HL-60 (cell line): ENCODE results near the gene NAPB.

ENCODE experiments used
- DNase-seq, 2 experiments: peaks; one replicate each; pipeline ENCODE4 v3.0.0-alpha.2; 2010 to 2020; ENCODE audit warnings: low read depth in 1 of 2, low spot score in 1 of 2
- H3K27ac ChIP-seq: fragments of 250-450 bp; sonication (Bioruptor Pico); replicated peaks from 2 replicates; pipeline ENCODE4 v1.5.1; 2020; ENCODE audit warnings: mild to moderate bottlenecking, moderate library complexity
- H3K27me3 ChIP-seq: fragments of 250-450 bp; sonication (Bioruptor Pico); 2 replicates; pipeline ENCODE4 v1.5.1; 2021; ENCODE audit warnings: mild to moderate bottlenecking, moderate library complexity; ENCODE audit not compliant: insufficient read depth, poor library complexity, severe bottlenecking
- H3K4me3 ChIP-seq: replicated peaks from 2 replicates; pipeline ENCODE4 v1.5.1; 2011; ENCODE audit warnings: mild to moderate bottlenecking, control low read depth, low read length; ENCODE audit not compliant: insufficient read depth
- CTCF ChIP-seq: IDR thresholded peaks from one replicate; pipeline ENCODE4 v1.5.1; 2011; ENCODE audit warnings: low read length, control low read depth, inconsistent platforms; ENCODE audit not compliant: insufficient read depth
- GABPA ChIP-seq: IDR thresholded peaks from 2 replicates; pipeline ENCODE4 v1.6.1; 2012; ENCODE audit warnings: low read depth
- POLR2AphosphoS5 ChIP-seq: IDR thresholded peaks from 2 replicates; pipeline ENCODE4 v1.6.1; 2012; ENCODE audit warnings: low read depth
- REST ChIP-seq: IDR thresholded peaks from 2 replicates; pipeline ENCODE4 v1.6.1; 2012; ENCODE audit warnings: low read depth; ENCODE audit not compliant: insufficient replicate concordance
- SPI1 ChIP-seq: IDR thresholded peaks from 2 replicates; pipeline ENCODE4 v1.6.1; 2012; ENCODE audit warnings: low read depth, mild to moderate bottlenecking, borderline replicate concordance

The NAPB gene

GRCh38 chr20:23417861-23418260, 3.4 kb downstream of the NAPB start:
- Histone ChIP-seq H3K4me3 (no peak overlapping the region), H3K27me3 (no peaks in the 10 kb centered on the region), H3K27ac (no peak overlapping the region)
- no peak for DNase-seq
- TF ChIP-seq REST = no peak
- no peak for TF ChIP-seq SPI1
- no peak for TF ChIP-seq GABPA
- no peak for TF ChIP-seq CTCF
- no peak for TF ChIP-seq POLR2AphosphoS5

GRCh38 chr20:23415959-23416583, 5.2 kb downstream of the NAPB start:
- H3K27ac ChIP-seq = no peak overlapping the region
- H3K27me3 ChIP-seq = no peaks in the 10 kb centered on the region
- no peak overlapping the region for H3K4me3 ChIP-seq
- TF ChIP-seq REST = no peak
- TF ChIP-seq CTCF = no peak
- TF ChIP-seq SPI1 = no peak
- TF ChIP-seq POLR2AphosphoS5 = no peak
- no peak for TF ChIP-seq GABPA
- DNase-seq = no peak

GRCh38 chr20:23415555-23415954, 5.7 kb downstream of the NAPB start:
- Histone ChIP-seq H3K4me3 (no peak overlapping the region), H3K27me3 (no peaks in the 10 kb centered on the region), H3K27ac (no peak overlapping the region)
- no peak for TF ChIP-seq GABPA
- TF ChIP-seq POLR2AphosphoS5 = no peak
- TF ChIP-seq REST = no peak
- TF ChIP-seq CTCF = no peak
- TF ChIP-seq SPI1 = no peak
- no peak for DNase-seq
